Uterus (tissue), 2 donors: ENCODE results near the gene RECQL5.

Source experiments
- POLR2A ChIP-seq, 2 donors: fragments of 450-650 bp; IDR thresholded peaks; one replicate each; pipeline ENCODE4 v1.6.1; 2016; ENCODE audit warnings: antibody characterized with exemption in 2 of 2, mild to moderate bottlenecking in 1 of 2, moderate library complexity in 1 of 2
- TF ChIP-seq, protein P1 (sequence below), 4 experiments: fragments of 200-600 bp in 2 of 4; fragments of 450-650 bp in 2 of 4; sonication (generic) in 2 of 4; IDR thresholded peaks; one replicate each; pipeline ENCODE4 v1.5.1; 2016 to 2019; ENCODE audit warnings: antibody characterized with exemption in 4 of 4, mild to moderate bottlenecking in 2 of 4, moderate library complexity in 1 of 4

DNA sequence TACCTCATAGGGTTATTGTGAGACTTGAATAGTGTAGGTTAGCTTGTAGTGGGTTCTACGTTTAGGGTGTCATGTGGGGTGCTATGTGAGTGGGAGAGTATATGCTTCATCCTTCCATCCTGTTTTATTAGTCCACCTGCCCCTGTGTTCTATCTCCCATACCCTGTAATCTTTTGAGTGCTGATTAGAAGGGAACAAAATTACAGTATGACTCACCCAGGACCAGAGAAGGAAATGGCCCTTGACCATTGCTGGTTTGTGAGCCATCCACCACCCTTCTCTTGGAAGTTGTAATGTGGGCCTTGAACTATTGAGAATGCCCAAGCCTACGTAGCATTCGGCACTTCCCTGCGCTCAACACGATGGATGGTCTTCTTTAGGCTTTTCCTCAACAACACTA is 17.3 kb upstream of the RECQL5 start:
- TF ChIP-seq, protein P1, sequence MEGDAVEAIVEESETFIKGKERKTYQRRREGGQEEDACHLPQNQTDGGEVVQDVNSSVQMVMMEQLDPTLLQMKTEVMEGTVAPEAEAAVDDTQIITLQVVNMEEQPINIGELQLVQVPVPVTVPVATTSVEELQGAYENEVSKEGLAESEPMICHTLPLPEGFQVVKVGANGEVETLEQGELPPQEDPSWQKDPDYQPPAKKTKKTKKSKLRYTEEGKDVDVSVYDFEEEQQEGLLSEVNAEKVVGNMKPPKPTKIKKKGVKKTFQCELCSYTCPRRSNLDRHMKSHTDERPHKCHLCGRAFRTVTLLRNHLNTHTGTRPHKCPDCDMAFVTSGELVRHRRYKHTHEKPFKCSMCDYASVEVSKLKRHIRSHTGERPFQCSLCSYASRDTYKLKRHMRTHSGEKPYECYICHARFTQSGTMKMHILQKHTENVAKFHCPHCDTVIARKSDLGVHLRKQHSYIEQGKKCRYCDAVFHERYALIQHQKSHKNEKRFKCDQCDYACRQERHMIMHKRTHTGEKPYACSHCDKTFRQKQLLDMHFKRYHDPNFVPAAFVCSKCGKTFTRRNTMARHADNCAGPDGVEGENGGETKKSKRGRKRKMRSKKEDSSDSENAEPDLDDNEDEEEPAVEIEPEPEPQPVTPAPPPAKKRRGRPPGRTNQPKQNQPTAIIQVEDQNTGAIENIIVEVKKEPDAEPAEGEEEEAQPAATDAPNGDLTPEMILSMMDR (IDR thresholded peaks at IDR 0.05): no peak
- no peak for TF ChIP-seq POLR2A (IDR thresholded peaks at IDR 0.05)
